Measurements from ENCODE around the gene SYNE4. TPM values are rescaled to one million over a fixed set of nuclear protein-coding genes. Genes with fewer than 3 reads are reported as not detected.

The SYNE4 gene
- total RNA-seq, 2 donors from 2014 or later, result 0.92 to 2.4 TPM

- H3K9me3 ChIP-seq, result no peaks in the 10 kb centered on the region
- TF ChIP-seq CTCF (IDR thresholded peaks at IDR 0.05), result no peak
- DNase-seq (ENCODE audit: low spot score), result no peak
- no peak for ATAC-seq (ENCODE audit: insufficient number of reproducible peaks, low FRiP score, low read depth)
- H3K36me3 ChIP-seq, result peaks cover 5% of the 10 kb centered on the region
- no peak overlapping the region for H3K27ac ChIP-seq
- no peak overlapping the region for H3K4me3 ChIP-seq
- peaks cover 2 to 16% of the 10 kb centered on the region in 2 donors for H3K4me1 ChIP-seq (ENCODE audit: control insufficient read depth in 1 of 2, low read depth in 2 of 2)
- H3K27me3 ChIP-seq (replicated peaks; ENCODE audit: insufficient read depth), result no peaks in the 10 kb centered on the region
These were observed 7.0 kb downstream of the SYNE4 start for GRCh38 chr19:36001605-36002004.

GRCh38 chr19:35996777-35997176, 11.8 kb downstream of the SYNE4 start:
- DNase-seq (ENCODE audit: low spot score), result no peak
- Histone ChIP-seq H3K4me1 (ENCODE audit: control insufficient read depth in 1 of 2, low read depth in 2 of 2) (peaks cover 12 to 33% of the 10 kb centered on the region in 2 donors), H3K27ac (no peak overlapping the region), H3K4me3 (peak overlapping the region; percentile 89), H3K9me3 (no peaks in the 10 kb centered on the region), H3K36me3 (peaks cover 5% of the 10 kb centered on the region), H3K27me3 (replicated peaks; ENCODE audit: insufficient read depth) (no peaks in the 10 kb centered on the region)
- no peak for ATAC-seq (ENCODE audit: insufficient number of reproducible peaks, low FRiP score, low read depth)
- no peak for TF ChIP-seq CTCF (IDR thresholded peaks at IDR 0.05)

- H3K27me3 ChIP-seq (replicated peaks; ENCODE audit: insufficient read depth), result no peaks in the 10 kb centered on the region
- peak; percentile 87 for DNase-seq (ENCODE audit: low spot score)
- ATAC-seq (ENCODE audit: insufficient number of reproducible peaks, low FRiP score, low read depth), result peak; percentile 90
- peaks cover 5% of the 10 kb centered on the region for H3K36me3 ChIP-seq
- H3K9me3 ChIP-seq, result no peaks in the 10 kb centered on the region
- no peak for TF ChIP-seq CTCF (IDR thresholded peaks at IDR 0.05)
- H3K4me1 ChIP-seq (ENCODE audit: control insufficient read depth in 1 of 2, low read depth in 2 of 2), result peaks cover 12 to 33% of the 10 kb centered on the region in 2 donors
- peak within 1 kb of the TSS; percentile 63 to 70 for H3K27ac ChIP-seq
- H3K4me3 ChIP-seq, result peak within 1 kb of the TSS; percentile 89
These were observed 13.3 kb downstream of the SYNE4 start, which contains the start of gene SDHAF1 for GRCh38 chr19:35995048-35995993. TSS of gene SDHAF1 (plus strand) at chr19:35995188. CDS start at chr19:35995275, 87 bp downstream.

- H3K27ac ChIP-seq, result no peak overlapping the region
- peaks cover 12 to 29% of the 10 kb centered on the region in 2 donors for H3K4me1 ChIP-seq (ENCODE audit: control insufficient read depth in 1 of 2, low read depth in 2 of 2)
- no peak for TF ChIP-seq CTCF (IDR thresholded peaks at IDR 0.05)
- H3K27me3 ChIP-seq (replicated peaks; ENCODE audit: insufficient read depth), result no peaks in the 10 kb centered on the region
- peak overlapping the region; percentile 89 for H3K4me3 ChIP-seq
- no peak for DNase-seq (ENCODE audit: low spot score)
- H3K36me3 ChIP-seq, result peaks cover 5% of the 10 kb centered on the region
- no peak for ATAC-seq (ENCODE audit: insufficient number of reproducible peaks, low FRiP score, low read depth)
- H3K9me3 ChIP-seq, result no peaks in the 10 kb centered on the region
These were observed 14.6 kb downstream of the SYNE4 start for GRCh38 chr19:35993923-35994598.

All from thoracic aorta (tissue), 2 donors.